Measurements from ENCODE around the gene DES. TPM values are rescaled to one million over a fixed set of nuclear protein-coding genes. Genes with fewer than 3 reads are reported as not detected.
A peak's percentile ranks its signal among the peaks of the same experiment; 100 is the strongest.

DES gene
- total RNA-seq, 4 donors from 2014 or later: 82.0 to 574 (median 112) TPM

GRCh38 chr2:219461669-219462068 is 43.5 kb downstream of the DES start:
- peak overlapping the region in 1 of 4 donors; percentile 12 for H3K4me3 ChIP-seq
- no peaks in the 10 kb centered on the region for H3K36me3 ChIP-seq
- no peaks in the 10 kb centered on the region for H3K9me3 ChIP-seq
- TF ChIP-seq CTCF (IDR thresholded peaks at IDR 0.05) (no peak), POLR2A (IDR thresholded peaks at IDR 0.05) (no peak)
- DNase-seq: no peak
- no peaks in the 10 kb centered on the region for H3K4me1 ChIP-seq
- H3K27ac ChIP-seq: peak overlapping the region in 1 of 4 donors; percentile 81
- H3K27me3 ChIP-seq: no peaks in the 10 kb centered on the region

GRCh38 chr2:219462349-219462748 is 44.2 kb downstream of the DES start:
- H3K4me3 ChIP-seq: no peak overlapping the region
- no peak overlapping the region for H3K27ac ChIP-seq
- no peak for DNase-seq
- no peaks in the 10 kb centered on the region for H3K27me3 ChIP-seq
- no peaks in the 10 kb centered on the region for H3K36me3 ChIP-seq
- no peaks in the 10 kb centered on the region for H3K4me1 ChIP-seq
- H3K9me3 ChIP-seq: no peaks in the 10 kb centered on the region
- TF ChIP-seq POLR2A (IDR thresholded peaks at IDR 0.05): no peak
- TF ChIP-seq CTCF (IDR thresholded peaks at IDR 0.05): no peak

GRCh38 chr2:219464286-219465032 is 46.3 kb downstream of the DES start:
- Histone ChIP-seq H3K9me3 (no peaks in the 10 kb centered on the region), H3K4me3 (no peak overlapping the region), H3K27ac (no peak overlapping the region), H3K4me1 (no peaks in the 10 kb centered on the region), H3K36me3 (no peaks in the 10 kb centered on the region), H3K27me3 (no peaks in the 10 kb centered on the region)
- TF ChIP-seq POLR2A (IDR thresholded peaks at IDR 0.05) (no peak), CTCF (IDR thresholded peaks at IDR 0.05) (no peak)
- no peak for DNase-seq

GRCh38 chr2:219465659-219466561 is 47.7 kb downstream of the DES start:
- no peak for DNase-seq
- no peaks in the 10 kb centered on the region for H3K4me1 ChIP-seq
- H3K9me3 ChIP-seq: no peaks in the 10 kb centered on the region
- H3K27ac ChIP-seq: no peak overlapping the region
- no peak overlapping the region for H3K4me3 ChIP-seq
- TF ChIP-seq CTCF (IDR thresholded peaks at IDR 0.05) (no peak), POLR2A (IDR thresholded peaks at IDR 0.05) (no peak)
- no peaks in the 10 kb centered on the region for H3K36me3 ChIP-seq
- no peaks in the 10 kb centered on the region for H3K27me3 ChIP-seq

GRCh38 chr2:219466816-219467735 is 48.9 kb downstream of the DES start:
- H3K27ac ChIP-seq: no peak overlapping the region

More at GRCh38 chr2:219466816-219467735, 48.9 kb downstream of the DES start:
- H3K27me3 ChIP-seq: no peaks in the 10 kb centered on the region
- H3K9me3 ChIP-seq: no peaks in the 10 kb centered on the region
- no peaks in the 10 kb centered on the region for H3K4me1 ChIP-seq
- DNase-seq: no peak
- no peaks in the 10 kb centered on the region for H3K36me3 ChIP-seq
- TF ChIP-seq CTCF (IDR thresholded peaks at IDR 0.05) (no peak), POLR2A (IDR thresholded peaks at IDR 0.05) (no peak)
- no peak overlapping the region for H3K4me3 ChIP-seq

All from Peyer's patch (tissue), 4 donors.